Measurements from ENCODE around the gene HSBP1L1. TPM values are rescaled to one million over a fixed set of nuclear protein-coding genes. Genes with fewer than 3 reads are reported as not detected.
A peak's percentile ranks its signal among the peaks of the same experiment; 100 is the strongest.

Gene HSBP1L1
- total and polyA plus RNA-seq, 2 donors (not counting 1 experiment from before 2014, with no cell fraction given) = 13.4 to 24.6 TPM

DNA sequence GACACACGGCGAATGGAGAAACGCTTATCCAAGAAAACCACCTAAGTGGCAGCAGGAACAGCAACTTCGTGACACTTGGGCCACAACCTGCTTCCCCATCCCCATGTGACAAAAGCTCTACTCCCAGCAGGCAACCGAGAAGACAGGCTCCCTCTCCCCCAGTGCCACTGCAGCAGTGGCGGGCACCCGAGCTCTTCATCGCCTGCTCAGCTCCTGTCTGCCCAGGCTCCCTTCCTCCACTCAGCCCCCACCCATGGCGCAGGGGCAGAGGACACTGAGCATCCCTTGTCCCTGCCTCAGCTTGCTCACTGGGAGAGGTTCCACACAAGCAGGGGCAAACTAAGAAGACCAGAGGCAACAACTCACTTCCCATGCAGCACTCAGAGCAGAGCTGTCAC lies 35.9 kb upstream of the HSBP1L1 start:
- peaks cover 8% of the 10 kb centered on the region for H3K79me2 ChIP-seq (ENCODE audit: control insufficient read depth, insufficient read depth, low read length)

DNA sequence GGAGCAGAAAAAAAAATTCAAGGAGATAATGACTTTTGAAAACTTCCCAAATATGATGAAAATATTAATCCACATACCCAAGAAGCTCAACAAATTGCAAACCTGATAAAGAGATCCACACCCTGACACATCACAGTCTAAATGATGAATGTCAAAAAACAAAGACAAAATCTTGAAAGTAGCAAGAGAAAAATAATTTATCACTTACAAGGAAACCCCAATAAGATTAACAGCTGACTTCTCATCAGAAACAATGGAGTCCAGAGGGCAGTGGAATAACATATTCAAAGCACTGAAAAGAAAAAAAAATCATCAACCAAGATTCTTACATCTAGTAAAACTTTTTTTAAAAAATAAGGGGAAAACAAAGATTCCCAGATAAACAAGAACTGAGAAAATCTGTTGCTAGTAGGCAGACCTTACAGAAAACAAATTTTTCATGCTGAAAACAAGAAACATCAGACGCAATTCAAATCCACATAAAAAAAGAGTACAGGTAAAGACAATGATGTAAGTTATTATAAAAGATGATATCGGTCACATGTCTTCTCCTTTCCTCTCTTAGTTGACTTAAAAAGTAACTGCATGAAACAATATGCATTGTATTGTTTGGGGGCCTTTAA lies 34.3 kb upstream of the HSBP1L1 start:
- Histone ChIP-seq H3K4me3 (replicated peaks in 1 of 4; ENCODE audit: control extremely low read depth in 1 of 4, insufficient read depth in 1 of 4, low read depth in 3 of 4, low read length in 4 of 4) (no peak overlapping the region), H3K9ac (ENCODE audit: insufficient read depth, low read length) (no peak overlapping the region), H3K9me3 (ENCODE audit: control insufficient read depth, insufficient read depth, low read depth, low read length) (no peaks in the 10 kb centered on the region), H3K4me2 (ENCODE audit: extremely low read depth, insufficient read depth, low read length) (no peak overlapping the region), H4K20me1 (ENCODE audit: control insufficient read depth, extremely low read depth, insufficient read depth, low read length) (no peaks in the 10 kb centered on the region), H3K27ac (ENCODE audit: insufficient read depth, low read length) (no peak overlapping the region), H3K4me1 (ENCODE audit: control insufficient read depth, extremely low read depth, insufficient read depth, low read length) (peaks cover 5% of the 10 kb centered on the region), H3K36me3 (ENCODE audit: control insufficient read depth, insufficient read depth, low read length) (peaks cover 2% of the 10 kb centered on the region), H3K27me3 (ENCODE audit: control insufficient read depth, insufficient read depth, low read length) (no peaks in the 10 kb centered on the region), H3K79me2 (ENCODE audit: control insufficient read depth, insufficient read depth, low read length) (peaks cover 9% of the 10 kb centered on the region), H2AFZ (ENCODE audit: low read length) (no peak overlapping the region)
- DNase-seq (ENCODE audit: low read depth in 2 of 2) = peak in 1 of 2 donors; percentile 37
- TF ChIP-seq EZH2 (IDR thresholded peaks at IDR 0.05; ENCODE audit: low read length, missing control alignments) = no peak
- TF ChIP-seq, protein P1, sequence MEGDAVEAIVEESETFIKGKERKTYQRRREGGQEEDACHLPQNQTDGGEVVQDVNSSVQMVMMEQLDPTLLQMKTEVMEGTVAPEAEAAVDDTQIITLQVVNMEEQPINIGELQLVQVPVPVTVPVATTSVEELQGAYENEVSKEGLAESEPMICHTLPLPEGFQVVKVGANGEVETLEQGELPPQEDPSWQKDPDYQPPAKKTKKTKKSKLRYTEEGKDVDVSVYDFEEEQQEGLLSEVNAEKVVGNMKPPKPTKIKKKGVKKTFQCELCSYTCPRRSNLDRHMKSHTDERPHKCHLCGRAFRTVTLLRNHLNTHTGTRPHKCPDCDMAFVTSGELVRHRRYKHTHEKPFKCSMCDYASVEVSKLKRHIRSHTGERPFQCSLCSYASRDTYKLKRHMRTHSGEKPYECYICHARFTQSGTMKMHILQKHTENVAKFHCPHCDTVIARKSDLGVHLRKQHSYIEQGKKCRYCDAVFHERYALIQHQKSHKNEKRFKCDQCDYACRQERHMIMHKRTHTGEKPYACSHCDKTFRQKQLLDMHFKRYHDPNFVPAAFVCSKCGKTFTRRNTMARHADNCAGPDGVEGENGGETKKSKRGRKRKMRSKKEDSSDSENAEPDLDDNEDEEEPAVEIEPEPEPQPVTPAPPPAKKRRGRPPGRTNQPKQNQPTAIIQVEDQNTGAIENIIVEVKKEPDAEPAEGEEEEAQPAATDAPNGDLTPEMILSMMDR (conservative IDR thresholded peaks at IDR 0.05 in 1 of 2, IDR thresholded peaks at IDR 0.05 in 1 of 2; ENCODE audit: low read depth in 1 of 2, low read length in 2 of 2) = no peak

More for the DNA sequence above, 35.9 kb upstream of the HSBP1L1 start:
- TF ChIP-seq EZH2 (IDR thresholded peaks at IDR 0.05; ENCODE audit: low read length, missing control alignments) = no peak
- TF ChIP-seq, protein P1 (conservative IDR thresholded peaks at IDR 0.05 in 1 of 2, IDR thresholded peaks at IDR 0.05 in 1 of 2; ENCODE audit: low read depth in 1 of 2, low read length in 2 of 2) = no peak
- Histone ChIP-seq H3K9me3 (ENCODE audit: control insufficient read depth, insufficient read depth, low read depth, low read length) (no peaks in the 10 kb centered on the region), H3K9ac (ENCODE audit: insufficient read depth, low read length) (no peak overlapping the region), H4K20me1 (ENCODE audit: control insufficient read depth, extremely low read depth, insufficient read depth, low read length) (no peaks in the 10 kb centered on the region), H3K36me3 (ENCODE audit: control insufficient read depth, insufficient read depth, low read length) (peaks cover 2% of the 10 kb centered on the region), H3K4me2 (ENCODE audit: extremely low read depth, insufficient read depth, low read length) (no peak overlapping the region), H2AFZ (ENCODE audit: low read length) (no peak overlapping the region), H3K27me3 (ENCODE audit: control insufficient read depth, insufficient read depth, low read length) (no peaks in the 10 kb centered on the region), H3K27ac (ENCODE audit: insufficient read depth, low read length) (no peak overlapping the region), H3K4me3 (replicated peaks in 1 of 4; ENCODE audit: control extremely low read depth in 1 of 4, insufficient read depth in 1 of 4, low read depth in 3 of 4, low read length in 4 of 4) (no peak overlapping the region), H3K4me1 (ENCODE audit: control insufficient read depth, extremely low read depth, insufficient read depth, low read length) (no peaks in the 10 kb centered on the region)
- DNase-seq (ENCODE audit: low read depth in 2 of 2) = no peak

GRCh38 chr18:79931475-79931874 lies 33.0 kb upstream of the HSBP1L1 start:
- no peak for TF ChIP-seq EZH2 (IDR thresholded peaks at IDR 0.05; ENCODE audit: low read length, missing control alignments)
- TF ChIP-seq, protein P1 (conservative IDR thresholded peaks at IDR 0.05 in 1 of 2, IDR thresholded peaks at IDR 0.05 in 1 of 2; ENCODE audit: low read depth in 1 of 2, low read length in 2 of 2) = no peak
- no peaks in the 10 kb centered on the region for H3K27me3 ChIP-seq (ENCODE audit: control insufficient read depth, insufficient read depth, low read length)
- no peaks in the 10 kb centered on the region for H3K9me3 ChIP-seq (ENCODE audit: control insufficient read depth, insufficient read depth, low read depth, low read length)
- H3K27ac ChIP-seq (ENCODE audit: insufficient read depth, low read length) = no peak overlapping the region
- no peak overlapping the region for H3K4me2 ChIP-seq (ENCODE audit: extremely low read depth, insufficient read depth, low read length)
- DNase-seq (ENCODE audit: low read depth in 2 of 2) = no peak
- H3K79me2 ChIP-seq (ENCODE audit: control insufficient read depth, insufficient read depth, low read length) = peaks cover 15% of the 10 kb centered on the region
- no peak overlapping the region for H2AFZ ChIP-seq (ENCODE audit: low read length)
- peaks cover 5% of the 10 kb centered on the region for H3K4me1 ChIP-seq (ENCODE audit: control insufficient read depth, extremely low read depth, insufficient read depth, low read length)
- no peak overlapping the region for H3K9ac ChIP-seq (ENCODE audit: insufficient read depth, low read length)
- H4K20me1 ChIP-seq (ENCODE audit: control insufficient read depth, extremely low read depth, insufficient read depth, low read length) = no peaks in the 10 kb centered on the region
- H3K4me3 ChIP-seq (replicated peaks in 1 of 4; ENCODE audit: control extremely low read depth in 1 of 4, insufficient read depth in 1 of 4, low read depth in 3 of 4, low read length in 4 of 4) = no peak overlapping the region
- peaks cover 2% of the 10 kb centered on the region for H3K36me3 ChIP-seq (ENCODE audit: control insufficient read depth, insufficient read depth, low read length)

Data from fibroblast of lung (primary cell).